HEK293T (cell line): Measurements from ENCODE around the gene OR2T34.
"Not testable (repeated sequence)": the region's sequence is repeated elsewhere in the genome, so short reads cannot be mapped to it uniquely, and the experiment has no call there.

Experiments
- BHLHE40 ChIP-seq: fragments of 450-650 bp; IDR thresholded peaks from 2 replicates; pipeline ENCODE4 v1.6.1; 2016; ENCODE audit warnings: mild to moderate bottlenecking, moderate library complexity, borderline replicate concordance
- FOXK2 ChIP-seq: fragments of 450-650 bp; IDR thresholded peaks from 2 replicates; pipeline ENCODE4 v1.6.1; 2016; ENCODE audit warnings: mild to moderate bottlenecking
- FOXM1 ChIP-seq: fragments of 450-650 bp; IDR thresholded peaks from 2 replicates; pipeline ENCODE4 v1.6.1; 2017; ENCODE audit warnings: mild to moderate bottlenecking, borderline replicate concordance
- HDGF ChIP-seq: fragments of 450-650 bp; IDR thresholded peaks from 2 replicates; pipeline ENCODE4 v1.6.1; 2017; ENCODE audit warnings: antibody characterized with exemption, borderline replicate concordance
- L3MBTL2 ChIP-seq: fragments of 450-650 bp; conservative IDR thresholded peaks from 2 replicates; pipeline ENCODE4 v1.6.1; 2016; ENCODE audit warnings: mild to moderate bottlenecking
- NFRKB ChIP-seq: fragments of 450-650 bp; IDR thresholded peaks from 2 replicates; pipeline ENCODE4 v1.6.1; 2016; ENCODE audit warnings: mild to moderate bottlenecking, moderate library complexity
- SP1 ChIP-seq: fragments of 450-650 bp; IDR thresholded peaks from 2 replicates; pipeline ENCODE4 v1.6.1; 2017
- SUZ12 ChIP-seq: fragments of 450-650 bp; IDR thresholded peaks from 2 replicates; pipeline ENCODE4 v1.6.1; 2016; ENCODE audit warnings: mild to moderate bottlenecking
- ZNF384 ChIP-seq: fragments of 450-650 bp; IDR thresholded peaks from 2 replicates; pipeline ENCODE4 v1.6.1; 2016

GRCh38 chr1:248569049-248569448, 5.5 kb downstream of the OR2T34 start:
- TF ChIP-seq FOXK2, BHLHE40, FOXM1, HDGF, NFRKB, SP1, SUZ12, ZNF384, L3MBTL2: not testable (repeated sequence)
